HTERT RPE-1 (cell line): ENCODE data around the gene EIF4ENIF1.
"Not testable (repeated sequence)": the region's sequence is repeated elsewhere in the genome, so short reads cannot be mapped to it uniquely, and the experiment has no call there.

Experiments
- in situ Hi-C: fragments of 300-500 bp; cut with MboI; formaldehyde crosslinking; loops from 4 replicates; pipeline ENCODE4 v1.14.3; 2020; ENCODE audit warnings: low sequenced_read_pairs

The EIF4ENIF1 gene, protein sequence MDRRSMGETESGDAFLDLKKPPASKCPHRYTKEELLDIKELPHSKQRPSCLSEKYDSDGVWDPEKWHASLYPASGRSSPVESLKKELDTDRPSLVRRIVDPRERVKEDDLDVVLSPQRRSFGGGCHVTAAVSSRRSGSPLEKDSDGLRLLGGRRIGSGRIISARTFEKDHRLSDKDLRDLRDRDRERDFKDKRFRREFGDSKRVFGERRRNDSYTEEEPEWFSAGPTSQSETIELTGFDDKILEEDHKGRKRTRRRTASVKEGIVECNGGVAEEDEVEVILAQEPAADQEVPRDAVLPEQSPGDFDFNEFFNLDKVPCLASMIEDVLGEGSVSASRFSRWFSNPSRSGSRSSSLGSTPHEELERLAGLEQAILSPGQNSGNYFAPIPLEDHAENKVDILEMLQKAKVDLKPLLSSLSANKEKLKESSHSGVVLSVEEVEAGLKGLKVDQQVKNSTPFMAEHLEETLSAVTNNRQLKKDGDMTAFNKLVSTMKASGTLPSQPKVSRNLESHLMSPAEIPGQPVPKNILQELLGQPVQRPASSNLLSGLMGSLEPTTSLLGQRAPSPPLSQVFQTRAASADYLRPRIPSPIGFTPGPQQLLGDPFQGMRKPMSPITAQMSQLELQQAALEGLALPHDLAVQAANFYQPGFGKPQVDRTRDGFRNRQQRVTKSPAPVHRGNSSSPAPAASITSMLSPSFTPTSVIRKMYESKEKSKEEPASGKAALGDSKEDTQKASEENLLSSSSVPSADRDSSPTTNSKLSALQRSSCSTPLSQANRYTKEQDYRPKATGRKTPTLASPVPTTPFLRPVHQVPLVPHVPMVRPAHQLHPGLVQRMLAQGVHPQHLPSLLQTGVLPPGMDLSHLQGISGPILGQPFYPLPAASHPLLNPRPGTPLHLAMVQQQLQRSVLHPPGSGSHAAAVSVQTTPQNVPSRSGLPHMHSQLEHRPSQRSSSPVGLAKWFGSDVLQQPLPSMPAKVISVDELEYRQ

DNA sequence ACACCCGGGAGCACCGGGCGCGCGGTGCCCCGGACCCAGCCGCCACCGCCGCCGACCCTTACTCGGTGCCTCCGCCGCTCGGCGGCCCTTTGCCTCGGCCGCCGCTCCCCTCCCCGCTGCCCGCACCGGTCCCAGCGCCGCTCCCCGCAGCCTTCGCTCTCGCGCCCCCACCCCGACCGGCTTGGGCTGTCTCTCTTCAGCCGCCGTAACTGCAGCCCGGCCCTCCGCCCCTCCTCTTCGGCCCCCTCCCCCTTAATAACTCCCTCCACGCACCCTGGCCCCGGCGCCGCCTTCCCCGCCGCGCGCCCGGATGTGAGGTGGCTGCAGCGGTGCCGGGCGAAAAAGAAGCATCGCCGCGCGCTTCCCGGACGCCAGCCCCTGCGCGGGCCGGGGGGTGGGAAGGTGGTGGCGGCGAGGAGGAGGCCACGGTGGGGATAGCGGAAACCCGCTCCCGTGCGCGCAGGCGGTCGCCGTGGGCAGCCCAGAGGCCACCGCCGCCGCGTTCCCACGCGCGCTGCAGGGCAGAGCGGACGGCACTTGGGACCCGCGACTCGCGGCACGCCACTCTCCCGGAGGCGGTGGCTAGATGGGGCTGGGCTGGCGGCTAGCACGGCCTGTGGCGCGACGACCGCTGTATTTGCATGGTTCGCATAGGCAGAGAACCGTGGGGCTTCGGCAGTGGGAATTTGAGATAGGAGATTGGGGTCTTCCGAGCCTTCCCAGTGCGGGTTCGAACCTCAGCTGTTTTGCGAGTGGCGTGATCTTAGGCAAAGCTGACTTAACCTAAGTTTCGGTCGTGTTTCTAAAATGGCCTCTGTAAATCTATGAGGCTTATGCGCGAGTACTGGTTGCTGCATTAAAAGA is at the start of gene EIF4ENIF1:
EIF4ENIF1 (minus strand) TSS at position 211 of the 864 bp plus-strand sequence. CDS start 1,124 bp downstream, outside the sequence.
- in situ Hi-C loops, result no loop called here

DNA sequence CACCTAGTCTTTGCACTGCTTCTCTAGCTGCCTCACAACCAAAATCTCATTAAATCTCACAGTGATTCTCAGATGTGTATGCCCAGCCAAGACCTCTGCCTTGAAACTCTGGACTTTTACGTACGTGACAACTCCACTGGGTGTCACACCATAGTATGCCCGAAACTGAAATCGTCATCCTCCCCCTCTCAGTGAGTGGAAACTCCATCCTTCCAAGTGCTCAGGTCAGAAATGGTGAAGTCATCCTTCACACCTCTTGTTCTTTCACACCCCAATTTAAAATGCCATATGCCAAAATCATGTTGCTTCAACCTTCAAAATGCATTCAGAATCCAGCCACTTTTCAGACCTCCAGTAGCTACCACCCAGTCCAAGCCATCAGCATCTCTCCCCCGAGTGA is 49.2 kb upstream of the EIF4ENIF1 start:
- in situ Hi-C loops, result no loop called here

DNA sequence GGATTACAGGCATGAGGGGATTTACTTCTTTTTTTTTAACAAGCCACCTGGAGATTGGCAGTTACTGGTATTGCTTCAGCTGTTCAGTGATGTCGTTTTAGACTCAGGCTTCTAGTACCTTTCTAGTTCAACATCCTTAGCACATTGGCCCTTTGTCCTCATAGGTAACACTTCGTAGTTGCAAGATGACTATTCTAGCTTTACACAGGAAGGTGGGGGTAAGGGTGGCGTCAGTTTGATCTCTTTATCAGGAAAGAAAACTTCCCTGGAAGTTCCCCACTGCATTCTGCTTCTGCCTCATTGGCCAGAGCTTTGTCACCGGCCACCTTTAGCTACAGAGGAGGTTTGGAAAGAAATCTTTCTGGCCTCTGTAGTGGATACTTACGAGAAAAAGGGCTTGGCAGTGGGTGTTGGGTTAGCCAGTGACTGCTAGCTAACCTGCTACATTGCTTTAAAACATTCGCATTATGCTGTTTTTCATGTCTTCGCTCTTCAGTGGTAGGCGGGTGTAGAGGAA is 47.4 kb upstream of the EIF4ENIF1 start:
- in situ Hi-C loops, result no loop called here

DNA sequence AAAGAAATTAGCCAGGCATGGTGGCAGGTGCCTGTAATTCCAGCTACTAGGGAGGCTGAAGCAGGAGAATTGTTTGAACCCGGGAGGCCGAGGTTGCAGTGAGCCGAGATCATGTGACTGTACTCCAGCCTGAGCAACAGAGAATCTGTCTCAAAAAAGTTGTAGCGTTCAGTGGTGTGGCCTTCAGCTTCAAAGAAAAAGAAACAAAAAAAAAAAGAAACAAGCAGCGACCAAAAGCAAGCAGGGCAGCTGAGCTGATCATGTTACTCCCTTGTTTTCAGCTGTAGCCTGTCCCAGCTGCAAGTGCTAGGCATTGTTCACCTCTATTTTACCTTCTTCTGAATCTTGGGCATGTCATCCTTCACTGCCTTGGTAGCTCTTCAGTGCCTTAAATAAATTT is 43.7 kb upstream of the EIF4ENIF1 start:
- in situ Hi-C loops, result no loop called here

DNA sequence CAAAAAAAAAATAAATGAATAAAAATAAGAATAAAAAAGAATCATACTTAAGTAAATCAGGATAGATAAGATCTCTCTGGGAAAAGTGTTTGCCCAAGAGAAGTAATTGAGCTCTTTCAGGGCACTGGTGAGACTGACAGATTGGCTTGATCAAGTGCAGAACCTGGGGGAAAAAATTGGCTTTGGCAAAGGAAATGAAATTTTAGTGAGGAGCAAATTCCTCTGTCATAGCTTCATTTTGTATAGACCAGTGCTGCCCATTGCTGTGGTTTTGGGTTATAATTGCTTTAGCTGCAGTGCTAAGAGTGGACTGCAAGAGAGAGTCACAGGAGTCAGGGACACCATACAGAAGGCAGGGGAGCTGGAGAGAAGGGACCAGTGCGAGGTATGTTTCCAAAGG is 42.4 kb upstream of the EIF4ENIF1 start:
- in situ Hi-C loops, result no loop called here

DNA sequence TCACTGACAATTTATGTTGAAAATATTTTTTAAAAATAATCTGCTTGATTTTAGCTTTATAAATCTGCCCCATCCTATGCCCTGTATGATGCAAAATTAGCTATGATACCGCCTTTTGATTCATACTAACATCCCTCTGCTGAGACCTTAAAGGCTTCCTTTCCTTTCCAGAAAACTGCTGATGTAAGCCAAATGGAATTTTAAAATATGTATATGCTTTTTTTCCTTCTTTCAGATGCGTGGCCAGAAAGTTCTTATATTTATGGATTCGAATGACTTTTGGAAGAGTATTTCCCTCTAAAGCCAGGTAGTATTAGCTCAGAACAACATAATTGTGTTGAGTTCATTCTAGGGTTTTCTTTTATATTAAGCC is 41.2 kb upstream of the EIF4ENIF1 start:
- in situ Hi-C loops, result no loop called here

DNA sequence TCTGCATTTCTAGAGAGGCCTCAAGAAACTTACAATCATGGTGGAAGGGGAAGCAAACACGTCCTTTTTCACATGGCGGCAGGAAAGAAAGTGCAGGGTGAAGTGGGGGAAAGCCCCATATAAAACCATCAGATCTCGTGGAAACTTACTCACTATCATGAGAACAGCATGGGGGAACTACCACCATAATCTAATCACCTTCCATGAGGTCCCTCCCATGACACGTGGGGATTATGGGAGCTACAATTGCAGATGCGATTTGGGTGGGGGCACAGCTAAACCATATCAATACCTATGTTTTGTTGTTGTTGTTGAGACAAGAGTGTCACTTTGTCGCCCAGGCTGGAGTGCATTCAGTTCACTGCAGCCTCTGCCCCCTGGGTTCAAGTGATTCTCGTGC is 36.6 kb upstream of the EIF4ENIF1 start:
- in situ Hi-C loops, result no loop called here

DNA sequence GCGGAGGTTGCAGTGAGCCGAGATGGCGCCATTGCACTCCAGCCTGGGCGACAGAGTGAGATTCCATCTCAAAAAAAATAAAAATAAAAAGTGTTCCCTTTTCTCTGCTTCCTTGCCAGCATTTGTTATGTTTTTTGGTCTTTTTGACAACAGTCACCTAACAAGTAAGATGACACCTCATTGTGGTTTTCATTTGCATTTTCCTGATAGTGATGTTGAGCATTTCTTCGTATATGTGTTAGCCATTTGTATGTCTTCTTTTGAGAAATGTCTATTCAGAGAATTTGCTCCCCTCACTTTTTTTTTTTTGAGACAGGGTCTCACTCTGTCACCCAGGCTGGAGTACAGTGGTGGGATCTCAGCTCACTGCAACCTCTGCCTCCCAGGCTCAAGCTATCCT is 34.5 kb upstream of the EIF4ENIF1 start:
- in situ Hi-C loops, result not testable (repeated sequence)

DNA sequence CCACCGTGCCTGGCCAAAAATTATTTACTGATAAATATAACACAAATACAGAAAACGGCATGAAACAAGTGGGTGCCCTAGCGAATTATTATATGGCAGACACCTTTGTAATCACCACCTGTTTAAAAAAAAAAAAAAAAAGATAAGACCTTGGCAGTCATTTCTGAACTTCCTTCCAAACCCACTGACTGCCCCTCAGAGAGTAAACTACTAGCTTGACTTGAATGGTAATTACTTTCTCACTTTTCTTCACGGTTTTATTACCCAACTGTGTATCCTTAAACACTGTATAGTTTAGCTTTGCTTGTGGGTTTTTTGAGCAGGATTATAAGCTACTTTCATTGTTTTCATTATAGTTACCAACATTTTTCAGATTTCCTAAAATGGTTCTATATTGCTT is 30.4 kb upstream of the EIF4ENIF1 start:
- in situ Hi-C loops, result no loop called here

DNA sequence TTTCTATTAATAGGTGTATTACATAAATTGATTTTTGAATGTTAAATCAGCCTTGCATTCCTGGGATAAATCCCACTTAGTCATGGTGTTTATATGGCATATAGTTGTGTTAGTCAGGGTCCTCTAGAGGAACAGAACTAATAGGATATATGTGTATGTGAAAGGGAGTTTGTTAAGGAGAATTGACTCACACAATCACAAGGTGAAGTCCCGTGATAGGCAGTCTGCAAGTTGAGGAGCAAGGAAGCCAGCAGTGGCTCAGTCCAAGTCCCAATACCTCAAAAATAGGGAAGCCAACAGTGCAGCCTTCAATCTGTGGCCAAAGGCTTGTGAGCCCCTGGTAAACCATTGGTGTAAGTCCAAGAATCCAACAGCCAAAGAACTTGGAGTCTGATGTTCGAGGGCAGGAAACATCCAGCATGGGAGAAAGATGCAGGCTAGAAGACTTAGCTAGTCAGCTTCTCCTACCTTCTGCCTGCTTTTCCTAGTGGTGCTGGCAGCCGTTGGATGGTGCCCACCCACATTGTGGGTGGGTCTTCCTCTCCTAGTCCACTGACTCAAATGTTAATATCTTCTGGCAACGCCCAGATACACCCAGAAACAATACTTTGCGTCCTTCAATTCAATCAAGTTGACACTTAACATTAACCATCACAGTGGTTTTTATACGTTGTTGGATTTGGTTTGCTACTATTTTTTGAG is 19.6 kb upstream of the EIF4ENIF1 start:
- in situ Hi-C loops, result no loop called here

DNA sequence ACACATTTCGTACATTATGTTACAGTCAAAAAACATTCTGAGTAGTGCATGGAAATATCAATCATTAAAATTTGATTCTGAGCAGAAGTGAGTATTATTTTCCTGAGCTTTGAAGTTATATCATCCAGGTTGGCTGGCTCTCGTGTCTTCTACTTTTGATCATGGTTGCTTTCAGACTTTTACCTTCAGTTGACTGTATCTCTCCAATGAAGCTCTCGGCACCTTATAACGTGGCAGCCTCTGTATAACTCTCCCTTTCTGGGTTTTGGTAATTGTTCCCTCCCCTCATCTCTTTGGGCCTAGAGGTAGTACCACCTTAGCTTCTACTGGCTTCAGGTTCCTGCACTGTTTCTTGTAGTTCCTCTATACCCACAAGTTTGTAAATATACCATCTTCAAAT is 18.9 kb upstream of the EIF4ENIF1 start:
- in situ Hi-C loops, result no loop called here

DNA sequence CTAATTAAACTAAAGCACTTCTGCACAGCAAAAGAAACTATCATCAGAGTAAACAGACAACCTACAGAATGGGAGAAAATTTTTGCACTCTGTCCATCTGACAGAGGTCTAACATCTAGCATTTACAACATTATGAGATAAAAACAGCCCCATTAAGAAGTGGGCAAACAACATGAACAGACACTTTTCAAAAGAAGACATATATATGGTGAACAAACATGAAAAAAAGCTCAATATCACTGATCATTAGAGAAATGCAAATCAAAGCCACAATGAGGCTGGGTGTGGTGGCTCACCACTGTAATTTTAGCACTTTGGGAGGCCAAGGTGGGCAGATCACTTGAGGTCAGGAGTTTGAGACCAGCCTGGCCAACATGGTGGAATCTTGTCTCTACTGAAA is 17.9 kb upstream of the EIF4ENIF1 start:
- in situ Hi-C loops, result not testable (repeated sequence)

DNA sequence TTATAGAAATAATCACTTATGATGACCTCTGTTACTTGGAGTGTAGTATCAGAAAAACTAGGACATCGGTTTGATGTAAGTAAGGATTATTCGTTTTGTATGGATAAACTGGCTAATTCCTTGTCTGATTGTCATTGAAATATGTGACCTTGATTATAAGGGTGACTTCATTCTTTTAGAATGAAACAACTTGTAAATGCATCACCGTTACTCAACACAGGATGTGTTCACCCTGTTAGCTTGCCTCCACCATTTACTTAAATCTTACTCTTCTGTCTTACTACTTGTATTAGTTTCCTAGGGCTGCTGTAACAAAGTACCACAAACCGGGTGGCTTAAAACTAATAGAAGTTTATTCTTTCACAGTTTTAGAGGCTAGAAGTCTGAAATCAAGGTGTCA is 14.6 kb upstream of the EIF4ENIF1 start:
- in situ Hi-C loops, result no loop called here

DNA sequence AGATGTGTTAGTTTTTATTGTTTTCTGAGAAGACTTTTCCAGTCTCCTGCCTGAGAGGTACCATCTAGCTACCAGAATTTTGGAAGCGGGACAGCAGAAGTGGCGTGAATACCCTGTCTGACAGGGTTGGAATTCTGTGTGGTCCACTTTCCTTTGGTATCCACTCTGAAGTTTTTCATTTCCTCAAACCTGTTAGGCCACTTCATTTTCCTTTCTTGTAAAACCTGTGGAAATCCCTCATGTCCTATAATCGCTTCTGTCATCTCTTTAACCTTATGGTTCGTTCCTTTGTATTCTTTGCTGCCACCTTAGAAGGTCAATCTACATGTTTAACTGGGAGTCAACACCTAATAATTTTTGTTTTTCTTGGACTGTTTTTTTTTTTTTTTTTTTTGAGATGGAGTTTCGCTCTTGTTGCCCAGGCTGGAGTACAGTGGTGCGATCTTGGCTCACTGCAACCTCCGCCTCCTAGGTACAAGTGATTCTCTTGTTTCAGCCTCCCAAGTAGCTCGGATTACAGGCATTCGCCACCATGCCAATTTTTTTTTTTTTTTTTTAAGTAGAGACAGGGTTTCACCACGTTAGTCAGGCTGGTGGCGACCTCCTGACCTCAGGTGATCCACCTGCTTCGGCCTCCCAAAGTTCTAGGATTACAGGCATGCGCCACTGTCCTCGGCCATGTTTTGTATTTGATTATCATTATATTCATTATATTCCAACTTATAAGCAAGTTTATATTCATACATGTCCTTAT is 13.7 kb upstream of the EIF4ENIF1 start:
- in situ Hi-C loops, result no loop called here

DNA sequence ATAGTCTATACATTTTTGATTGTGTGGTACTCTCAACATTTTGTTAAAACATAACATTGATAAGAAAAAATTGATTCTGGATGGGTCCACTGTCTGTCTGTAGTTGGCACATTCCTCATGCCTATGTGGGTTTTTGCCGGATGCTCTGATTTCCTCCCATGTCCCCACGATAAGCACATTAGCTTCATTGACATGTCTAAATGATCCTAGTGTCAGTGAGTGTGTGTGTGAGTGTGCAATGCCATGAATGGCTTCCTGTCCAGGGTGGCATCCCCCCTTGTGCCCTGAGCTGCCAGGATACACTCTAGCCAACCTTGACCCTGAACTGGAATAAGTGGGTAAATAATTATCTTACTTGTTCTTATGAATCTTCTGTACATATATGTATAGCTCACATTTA is 12.1 kb upstream of the EIF4ENIF1 start:
- in situ Hi-C loops, result no loop called here

DNA sequence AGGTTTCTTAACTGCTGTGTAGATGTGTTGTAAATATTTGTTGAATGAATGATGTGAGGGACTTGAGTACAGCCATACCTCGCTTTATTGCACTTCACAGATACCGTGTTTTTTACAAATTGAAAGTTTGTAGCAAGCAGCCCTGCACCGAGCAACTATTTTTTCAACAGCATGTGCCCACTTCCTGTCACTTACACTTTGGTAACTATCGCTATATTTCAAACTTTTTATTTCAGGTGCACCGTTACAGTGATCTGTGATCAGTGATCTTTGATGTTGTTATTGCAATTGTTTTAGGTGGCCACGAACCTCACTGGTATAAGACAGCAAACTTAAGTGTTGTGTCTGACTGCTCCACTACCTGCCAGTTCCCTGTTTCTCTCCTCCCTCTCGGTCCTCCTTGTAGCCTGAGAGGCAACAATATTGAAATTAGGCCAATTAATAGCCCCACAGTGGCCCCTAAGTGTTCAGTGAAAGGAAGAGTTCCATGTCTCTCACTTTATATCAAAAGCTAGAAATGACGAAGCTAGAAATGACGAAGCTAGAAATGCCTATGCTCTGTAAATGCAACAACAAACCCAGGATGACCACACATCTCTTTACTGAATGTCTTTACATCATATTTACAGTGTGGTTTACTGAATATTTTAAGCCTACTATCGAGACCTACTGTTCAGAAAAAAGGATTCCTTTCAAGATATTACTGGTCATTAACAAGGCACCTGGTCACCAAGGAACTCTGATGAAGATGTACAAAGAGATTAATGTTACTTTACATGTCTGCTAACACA is 7.7 kb upstream of the EIF4ENIF1 start:
- in situ Hi-C loops, result no loop called here

DNA sequence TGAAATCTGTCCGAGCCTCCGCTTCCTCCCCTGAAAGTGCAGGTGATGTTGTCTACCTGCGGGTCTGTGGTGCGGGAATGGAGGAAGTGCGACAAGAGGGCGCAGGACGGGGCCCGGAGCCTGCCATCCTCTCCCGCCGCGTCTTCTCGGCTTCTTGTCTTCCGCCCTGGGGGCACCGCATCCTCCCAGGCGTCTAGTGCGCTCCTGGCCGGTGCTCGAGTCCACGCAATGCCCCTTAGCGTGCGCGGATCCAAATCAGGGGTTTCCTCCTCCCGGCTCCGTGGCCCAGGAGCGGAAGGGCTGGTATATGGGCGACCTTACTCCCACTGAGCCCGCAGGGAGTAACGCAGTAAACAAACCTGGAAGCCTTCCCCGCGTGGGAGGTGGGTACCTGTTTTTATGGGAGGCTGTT is 7.1 kb upstream of the EIF4ENIF1 start:
- in situ Hi-C loops, result no loop called here

DNA sequence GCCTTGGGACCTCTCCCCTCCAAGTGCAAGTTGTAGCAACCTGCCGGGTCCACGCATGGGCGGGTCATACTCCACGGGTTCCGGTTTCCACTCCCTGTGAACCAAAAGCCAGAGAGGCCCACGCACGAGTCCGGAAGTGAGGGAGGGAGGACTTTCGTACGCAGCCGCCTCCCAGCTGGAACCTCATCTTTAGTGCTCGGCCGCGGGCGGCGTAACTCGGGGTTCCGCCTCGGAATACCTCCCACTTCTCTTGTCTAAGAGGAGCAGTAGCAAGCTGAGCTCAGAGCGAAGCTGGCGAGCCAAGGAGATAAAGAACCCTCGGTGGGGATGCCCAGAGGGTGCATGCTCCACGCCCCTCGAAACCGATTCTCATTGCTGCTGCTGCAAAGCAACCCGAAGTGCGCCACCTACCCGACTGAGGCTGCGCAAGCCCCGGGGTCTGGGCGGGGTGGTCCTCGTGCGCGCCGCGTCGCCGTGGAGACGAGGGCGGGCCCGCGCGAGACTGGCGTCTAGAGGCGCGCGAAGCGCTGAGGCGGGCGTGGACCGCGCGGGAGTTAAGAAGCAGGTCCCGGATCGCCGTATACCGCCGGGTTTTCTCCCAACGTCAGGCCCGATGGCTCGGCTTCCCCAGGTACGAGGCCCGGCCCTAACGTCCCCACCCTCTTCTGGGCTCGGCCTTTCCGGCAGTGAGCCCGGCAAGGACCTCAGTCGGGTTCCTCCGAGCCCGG is 6.5 kb upstream of the EIF4ENIF1 start, which contains the start of gene SFI1:
SFI1 (plus strand) TSS at position 530 of the 728 bp plus-strand sequence. CDS start 11,749 bp downstream, outside the sequence.
- in situ Hi-C loops, result no loop called here
